ENCODE results near the gene COA1. TPM values are rescaled to one million over a fixed set of nuclear protein-coding genes. Genes with fewer than 3 reads are reported as not detected.

Gene COA1
- total RNA-seq = 10 to 100 TPM; 38.5 to 64.0 (median 50.5) TPM

- TF ChIP-seq CTCF (IDR thresholded peaks at IDR 0.05; ENCODE audit: low read depth) = no peak
These were observed at the start of gene COA1 for GRCh38 chr7:43729214-43729923. TSS of gene COA1 (minus strand) at chr7:43729523. CDS start at chr7:43648614, 80,909 bp downstream.

- no peak for TF ChIP-seq CTCF (IDR thresholded peaks at IDR 0.05; ENCODE audit: low read depth)
These were observed 42.2 kb upstream of the COA1 start for GRCh38 chr7:43771573-43771972.

GRCh38 chr7:43771128-43771527, 41.8 kb upstream of the COA1 start:
- no peak for TF ChIP-seq CTCF (IDR thresholded peaks at IDR 0.05; ENCODE audit: low read depth)

- no peak for TF ChIP-seq CTCF (IDR thresholded peaks at IDR 0.05; ENCODE audit: low read depth)
These were observed 40.6 kb upstream of the COA1 start for GRCh38 chr7:43769791-43770465.

- TF ChIP-seq CTCF (IDR thresholded peaks at IDR 0.05; ENCODE audit: low read depth) = no peak
These were observed 40.0 kb upstream of the COA1 start for GRCh38 chr7:43769281-43769680.

DNA sequence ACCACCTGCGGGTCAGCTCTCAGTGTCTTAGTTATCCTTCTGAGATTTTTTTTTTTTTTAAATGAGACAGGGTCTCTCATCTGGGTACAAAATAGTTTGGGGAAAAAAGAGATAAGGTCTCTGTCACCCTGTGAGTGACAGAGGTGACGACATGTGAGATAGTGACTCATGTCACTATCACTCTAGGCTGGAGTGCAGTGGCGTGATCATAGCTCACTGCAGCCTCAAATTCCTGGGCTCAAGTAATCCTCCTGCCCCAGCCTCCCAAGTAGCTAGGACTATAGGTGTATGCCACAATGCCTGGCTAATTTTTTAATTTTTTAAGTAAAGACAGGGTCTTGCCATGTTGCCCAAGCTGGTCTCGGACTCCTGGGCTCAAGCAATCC, 39.6 kb upstream of the COA1 start:
- no peak for TF ChIP-seq CTCF (IDR thresholded peaks at IDR 0.05; ENCODE audit: low read depth)

- TF ChIP-seq CTCF (IDR thresholded peaks at IDR 0.05; ENCODE audit: low read depth) = no peak
These were observed 39.0 kb upstream of the COA1 start for GRCh38 chr7:43768201-43768886.

Measured in subcutaneous adipose tissue (tissue), 4 donors.